Measurements from ENCODE around the gene KCNQ2.

DNA sequence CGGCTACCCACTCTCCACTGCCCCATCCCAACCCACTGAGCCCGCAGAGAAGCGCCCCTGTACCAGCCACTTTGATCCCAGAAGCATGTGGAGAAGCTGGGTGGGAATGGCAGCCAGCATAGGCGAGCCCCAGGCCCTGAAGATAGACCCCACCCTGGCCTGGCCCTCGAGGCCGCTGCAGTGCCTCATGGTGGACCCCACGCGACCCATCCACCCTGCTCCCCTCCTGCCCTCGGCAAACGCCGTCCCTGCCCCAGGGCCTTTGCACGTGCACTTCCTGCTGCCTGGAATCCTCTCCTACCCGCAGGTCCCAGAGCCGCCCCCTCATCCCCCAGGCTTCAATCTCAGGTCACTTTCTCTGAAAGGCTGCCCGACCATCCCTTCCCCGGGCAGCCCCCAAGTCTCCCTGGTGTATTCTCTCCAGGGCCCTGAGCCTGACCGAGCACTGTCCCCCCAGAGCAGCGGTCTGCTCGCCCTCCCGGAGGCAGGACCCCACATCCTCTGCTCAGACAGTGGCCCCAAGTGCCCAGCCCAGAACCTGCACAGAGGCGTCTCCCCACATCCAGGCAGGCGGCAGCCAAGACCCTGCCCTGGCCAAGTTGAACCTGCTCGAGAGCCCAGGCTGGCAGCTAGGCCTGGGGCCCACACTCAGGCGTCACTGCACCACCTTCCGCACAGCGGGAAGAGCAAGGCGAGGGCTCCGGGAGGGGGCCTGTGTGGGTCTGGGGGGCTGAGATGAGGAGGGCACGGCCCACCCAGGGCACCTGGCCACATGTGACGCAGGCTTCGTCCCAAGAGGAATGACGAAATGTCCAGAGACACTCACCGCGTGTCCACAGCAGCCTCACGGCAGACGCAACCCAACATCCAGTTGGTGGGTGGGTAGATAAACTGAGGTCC, 14.0 kb downstream of the KCNQ2 start:
- TF ChIP-seq CTCF (IDR thresholded peaks at IDR 0.05; ENCODE audit: low read length) (no peak), EZH2 (IDR thresholded peaks at IDR 0.05; ENCODE audit: borderline replicate concordance, low read length) (no peak)
